GM19467 (cell line): ENCODE measurements around the gene MBD3L3.
"Not testable (repeated sequence)": the region's sequence is repeated elsewhere in the genome, so short reads cannot be mapped to it uniquely, and the experiment has no call there.

ENCODE experiments used
- ATAC-seq: cut with Tn5 transposase; IDR thresholded peaks from one replicate; pipeline ENCODE4 v1.9.1; 2021; ENCODE audit warnings: mild to moderate bottlenecking, moderate library complexity; ENCODE audit not compliant: unreplicated experiment

MBD3L3 gene

GRCh38 chr19:7063764-7064418 lies 5.4 kb upstream of the MBD3L3 start:
- ATAC-seq = no peak

GRCh38 chr19:7063339-7063738 lies 4.9 kb upstream of the MBD3L3 start:
- no peak for ATAC-seq

GRCh38 chr19:7059977-7060376 lies 1.5 kb upstream of the MBD3L3 start:
- ATAC-seq = not testable (repeated sequence)

GRCh38 chr19:7056371-7056770 lies 2.1 kb downstream of the MBD3L3 start:
- ATAC-seq = not testable (repeated sequence)

- ATAC-seq = not testable (repeated sequence)
Observed at GRCh38 chr19:7055679-7056078, 2.8 kb downstream of the MBD3L3 start.

- not testable (repeated sequence) for ATAC-seq
Observed at GRCh38 chr19:7054635-7055368, 3.7 kb downstream of the MBD3L3 start.

- ATAC-seq = not testable (repeated sequence)
Observed at GRCh38 chr19:7052896-7053295, 5.6 kb downstream of the MBD3L3 start.

- not testable (repeated sequence) for ATAC-seq
Observed at GRCh38 chr19:7051421-7051820, 7.1 kb downstream of the MBD3L3 start.

GRCh38 chr19:7049021-7049420 lies 9.5 kb downstream of the MBD3L3 start, which contains the start of gene MBD3L2:
TSS of gene MBD3L2 (plus strand) at chr19:7049321. CDS start at chr19:7049374, 53 bp downstream.
- ATAC-seq = not testable (repeated sequence)

GRCh38 chr19:7041563-7041962 lies 16.9 kb downstream of the MBD3L3 start:
- ATAC-seq = not testable (repeated sequence)

GRCh38 chr19:7040079-7040478 lies 18.4 kb downstream of the MBD3L3 start, which contains the start of gene MBD3L4:
TSS of gene MBD3L4 (minus strand) at chr19:7040179. CDS start at chr19:7040144, 35 bp downstream.
- not testable (repeated sequence) for ATAC-seq

- not testable (repeated sequence) for ATAC-seq
Observed at GRCh38 chr19:7030278-7030677, 28.2 kb downstream of the MBD3L3 start, which contains the start of gene MBD3L5. TSS of gene MBD3L5 (plus strand) at chr19:7030578. CDS start at chr19:7030612, 34 bp downstream.

GRCh38 chr19:7028790-7029189 lies 29.7 kb downstream of the MBD3L3 start:
- ATAC-seq = not testable (repeated sequence)

GRCh38 chr19:7021331-7021730 lies 37.1 kb downstream of the MBD3L3 start, which contains the start of gene MBD3L2B:
TSS of gene MBD3L2B (minus strand) at chr19:7021431. CDS start at chr19:7021397, 34 bp downstream.
- ATAC-seq = not testable (repeated sequence)

GRCh38 chr19:7018828-7019227 lies 39.6 kb downstream of the MBD3L3 start:
- ATAC-seq = no peak

GRCh38 chr19:7013678-7014077 lies 44.8 kb downstream of the MBD3L3 start:
- ATAC-seq = no peak

GRCh38 chr19:7010722-7011593 lies 47.5 kb downstream of the MBD3L3 start:
- no peak for ATAC-seq

GRCh38 chr19:7007859-7008258 lies 50.6 kb downstream of the MBD3L3 start:
- no peak for ATAC-seq
